ENCODE data around the gene ARRDC4.
"Not testable (repeated sequence)": the region's sequence is repeated elsewhere in the genome, so short reads cannot be mapped to it uniquely, and the experiment has no call there.

Gene ARRDC4

DNA sequence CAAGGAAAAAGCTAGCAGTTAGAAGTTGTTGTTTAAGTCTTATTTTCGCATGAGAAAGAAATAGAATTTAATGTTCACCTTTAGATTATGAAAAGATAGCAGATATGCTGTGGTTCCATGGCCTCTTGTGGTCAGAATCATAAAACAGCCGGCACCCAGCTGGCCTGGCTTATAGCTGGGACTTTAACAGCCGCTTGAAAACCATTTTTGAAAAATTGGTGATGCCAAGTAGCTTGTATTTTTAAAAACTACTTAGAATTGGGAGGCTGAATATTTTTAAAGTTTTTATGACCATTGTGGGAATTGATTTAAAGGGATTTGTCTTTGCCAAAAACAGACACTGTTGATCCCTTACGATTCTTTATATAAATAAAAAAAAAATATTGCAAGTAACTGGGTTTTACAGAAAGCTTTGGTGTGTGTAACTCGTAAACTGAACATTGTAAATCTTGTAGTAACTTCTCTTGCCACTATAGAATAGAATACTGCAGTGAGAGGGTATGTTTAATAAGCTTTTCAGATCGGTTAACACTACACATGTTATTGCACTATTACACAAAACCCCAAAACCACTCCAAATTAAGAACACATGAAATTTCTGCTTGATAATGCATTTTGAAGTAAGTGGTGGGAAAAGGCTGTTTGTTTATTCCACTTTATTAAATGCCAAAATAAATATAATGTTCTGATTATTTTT is 6.6 kb downstream of the ARRDC4 start:
- no peak for DNase-seq

DNA sequence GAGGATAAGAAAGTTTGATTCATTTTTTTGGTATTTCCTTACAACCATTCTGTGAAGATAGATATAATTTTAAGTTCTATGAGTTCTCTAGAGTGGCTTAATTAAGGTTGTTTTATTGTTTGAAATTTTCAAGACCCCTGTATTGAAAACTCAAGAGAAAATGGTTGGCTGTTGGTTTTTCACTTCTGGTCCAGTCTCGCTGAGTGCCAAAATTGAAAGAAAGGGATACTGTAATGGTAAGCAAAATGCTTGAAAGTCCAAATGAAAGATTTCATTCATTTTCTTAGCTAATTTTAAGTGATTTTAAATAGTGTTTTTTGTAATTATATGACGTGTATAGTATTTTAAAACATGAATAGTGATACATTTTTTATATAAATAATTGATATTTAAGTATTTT is 7.4 kb downstream of the ARRDC4 start:
- no peak for DNase-seq

DNA sequence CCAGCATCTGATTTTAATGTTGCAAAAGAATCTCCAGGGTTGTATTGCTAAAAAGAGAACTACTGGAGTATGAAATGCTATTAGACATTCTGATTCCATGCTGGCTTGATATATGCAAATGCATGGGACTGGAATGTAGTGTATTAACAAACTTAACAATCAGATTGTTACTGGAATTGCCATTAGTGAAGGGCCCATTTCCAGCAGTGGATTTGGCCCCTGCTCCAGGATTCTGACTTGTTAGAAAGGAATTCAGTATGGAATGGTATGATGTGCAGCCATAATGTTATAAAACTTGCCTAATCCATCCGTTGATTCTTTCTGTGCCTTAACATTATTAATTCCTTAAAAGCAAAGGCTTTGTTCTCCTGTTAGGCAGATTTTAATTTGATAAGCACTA is 7.9 kb downstream of the ARRDC4 start:
- DNase-seq: no peak

DNA sequence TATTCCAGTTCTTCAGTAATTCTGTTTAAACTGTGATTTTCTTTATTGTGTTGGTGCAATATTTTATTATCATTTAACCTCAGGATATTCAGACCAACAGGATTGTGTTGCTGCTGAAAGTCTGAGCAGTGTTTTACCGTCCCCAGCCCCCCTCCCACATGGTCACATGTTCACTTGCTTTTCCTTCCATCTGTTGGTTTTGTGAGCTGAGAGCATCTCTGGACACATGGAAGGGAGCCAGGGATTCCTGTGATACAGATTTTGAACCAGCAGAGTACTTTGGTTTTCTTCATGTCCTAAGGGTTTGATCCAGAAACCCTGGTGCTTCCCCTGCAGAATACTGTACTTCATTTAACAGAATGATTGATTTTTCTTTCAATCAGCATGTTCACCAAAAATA is 11.9 kb downstream of the ARRDC4 start:
- no peak for DNase-seq

DNA sequence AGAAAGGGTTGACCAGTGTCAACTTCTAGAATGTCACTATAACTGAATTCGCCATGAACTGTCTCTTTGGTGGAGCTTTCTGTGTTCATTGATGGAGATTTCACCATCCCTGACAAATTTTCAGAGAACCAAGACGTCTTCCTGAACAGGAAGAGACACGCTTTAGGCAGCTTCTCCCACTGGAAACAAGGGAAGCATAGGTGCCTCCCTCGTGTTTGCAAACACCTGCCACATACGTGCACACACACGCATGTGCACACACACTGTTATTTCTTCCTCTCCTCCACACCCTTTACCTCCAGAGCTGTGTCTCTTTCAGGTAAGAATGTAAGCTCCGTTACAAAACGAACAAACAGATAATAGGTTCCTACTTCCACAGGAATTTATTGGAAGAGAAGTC is 15.6 kb downstream of the ARRDC4 start:
- DNase-seq: no peak

DNA sequence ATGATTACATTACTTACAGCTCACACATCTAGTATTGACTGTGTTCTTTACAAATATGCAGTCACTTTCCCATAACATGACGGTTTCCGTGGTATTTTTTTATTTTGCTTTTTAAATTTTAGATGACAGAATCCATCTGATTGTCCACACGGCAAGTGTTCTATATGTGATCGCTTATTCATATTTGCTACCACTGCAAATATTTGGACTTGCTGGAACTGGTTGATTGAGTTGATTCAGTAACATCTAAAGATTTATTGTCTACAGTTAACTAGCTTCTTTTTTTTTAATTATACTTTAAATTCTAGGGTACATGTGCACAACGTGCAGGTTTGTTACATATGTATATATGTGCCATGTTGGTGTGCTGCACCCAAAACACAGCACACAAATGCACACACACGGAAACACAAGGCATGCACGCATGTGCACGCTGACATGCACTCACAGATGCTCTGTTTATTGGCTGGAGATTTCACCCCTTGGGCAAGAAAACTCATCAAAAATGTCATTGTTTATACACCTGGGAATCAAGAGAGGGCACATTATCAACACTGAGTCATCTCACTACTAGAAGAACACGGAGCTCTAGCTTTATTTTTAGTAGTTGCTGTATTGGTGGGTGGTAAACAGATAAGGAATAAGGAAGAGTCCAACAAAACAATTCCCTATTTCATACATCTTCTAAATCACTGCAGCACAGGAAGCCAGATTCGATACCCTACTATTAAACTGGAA is 16.4 kb downstream of the ARRDC4 start:
- DNase-seq: no peak

DNA sequence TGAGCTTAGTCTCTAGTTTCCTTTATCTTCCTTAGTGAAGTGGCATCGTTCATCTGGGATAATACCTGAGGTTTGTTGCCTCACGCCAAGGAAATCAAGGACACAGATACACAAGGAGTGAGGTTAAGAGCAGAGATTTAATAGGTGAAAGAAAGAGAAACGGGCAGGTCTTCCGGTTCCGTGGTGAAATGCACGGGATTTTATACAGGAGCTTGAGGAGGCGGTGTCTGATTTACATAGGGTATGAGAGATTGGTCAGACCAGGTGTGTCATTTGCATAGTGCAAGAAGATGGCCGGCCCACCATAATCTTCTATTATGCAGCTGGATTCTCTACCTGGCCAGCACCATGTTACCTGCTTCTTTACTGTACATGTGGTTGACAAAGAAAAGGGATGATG is 17.2 kb downstream of the ARRDC4 start:
- DNase-seq: no peak

DNA sequence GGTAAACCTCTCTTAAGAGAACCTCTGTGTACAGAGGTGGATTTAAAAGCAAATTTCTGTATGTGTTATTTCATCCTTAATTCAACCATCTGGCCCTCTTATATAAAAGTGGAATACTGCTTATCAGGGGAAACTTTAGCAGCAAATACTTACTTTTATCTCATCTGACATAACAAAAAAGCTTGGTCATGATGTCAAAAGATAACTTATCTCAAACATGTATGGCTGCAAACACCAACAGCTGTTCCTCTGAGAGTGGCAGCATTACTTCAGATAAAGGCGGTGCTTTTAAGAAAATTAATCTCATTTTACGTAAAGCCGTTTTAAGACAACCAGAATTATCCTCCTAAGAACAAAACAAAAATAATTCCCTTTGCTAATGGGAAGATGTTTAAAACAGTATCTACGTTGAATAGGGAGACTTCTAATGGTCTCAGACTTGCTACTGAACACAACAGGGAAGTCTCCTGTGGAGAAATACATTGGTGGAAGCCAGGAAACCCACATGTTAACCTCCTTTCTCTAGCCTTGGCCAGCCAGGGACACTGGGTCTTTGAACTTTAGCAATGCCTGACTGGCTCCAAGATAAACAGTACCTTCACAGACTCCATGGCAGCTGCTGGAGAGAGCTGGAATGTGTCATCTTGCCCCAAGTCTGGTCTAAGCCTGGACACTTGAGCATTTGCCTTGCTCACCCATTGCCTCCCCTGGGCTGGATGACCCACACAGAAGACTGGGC is 18.1 kb downstream of the ARRDC4 start:
- DNase-seq: no peak

DNA sequence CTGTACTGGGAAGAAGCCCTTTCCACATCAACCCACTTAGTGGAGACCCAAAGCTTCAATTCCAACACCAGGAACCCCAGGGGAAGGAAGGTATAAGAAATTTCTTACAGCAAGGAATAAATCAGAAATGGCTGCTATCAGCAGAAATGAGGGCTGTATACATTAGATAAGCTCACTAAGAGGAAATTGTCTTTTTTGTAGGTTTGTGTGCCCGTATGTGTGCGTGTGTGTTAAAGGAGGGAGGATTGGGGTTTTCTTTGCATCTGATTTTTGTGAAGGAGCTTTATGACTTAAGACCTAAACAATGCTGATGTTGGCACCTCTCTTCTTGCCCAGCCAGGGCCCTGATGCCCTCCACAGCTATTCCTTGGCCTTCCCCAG is 18.6 kb downstream of the ARRDC4 start:
- no peak for DNase-seq

DNA sequence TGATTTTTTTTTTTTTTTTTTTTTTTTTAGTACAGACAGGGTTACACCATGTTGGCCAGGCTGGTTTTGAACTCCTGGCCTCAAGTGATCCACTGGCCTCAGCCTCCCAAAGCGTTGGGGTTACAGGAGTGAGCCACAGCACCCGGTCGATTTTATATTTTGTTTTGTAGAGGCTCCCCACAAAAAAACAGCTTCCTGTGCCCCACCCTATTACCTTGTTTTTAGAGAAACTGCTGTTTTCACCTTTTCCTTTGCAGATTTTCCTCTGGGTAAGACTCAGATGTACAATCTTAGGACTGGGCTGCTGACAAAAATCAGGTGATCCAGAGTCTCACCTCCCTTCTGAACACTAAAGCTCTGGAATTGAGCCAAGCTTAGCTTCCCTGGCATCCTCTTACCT is 20.6 kb downstream of the ARRDC4 start:
- DNase-seq: no peak

DNA sequence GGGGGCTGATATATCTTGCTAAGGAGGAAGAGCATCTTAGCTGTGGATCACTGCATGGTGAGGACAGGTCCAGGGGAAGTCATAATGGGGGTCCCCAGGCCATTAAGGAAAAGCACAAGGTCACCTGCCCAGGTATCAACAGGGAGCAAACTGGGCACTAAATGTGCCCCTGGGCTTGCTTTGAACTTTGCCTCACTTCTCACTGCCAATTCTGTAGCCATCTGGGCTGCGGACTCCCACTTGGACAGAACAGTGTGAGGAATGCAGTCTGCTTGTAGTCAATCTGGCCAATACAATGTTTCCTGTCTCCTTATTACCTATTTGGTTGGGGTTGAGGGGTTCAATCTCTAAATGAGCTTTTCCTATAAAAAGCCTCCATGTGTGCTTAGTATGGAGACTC is 21.3 kb downstream of the ARRDC4 start:
- no peak for DNase-seq

DNA sequence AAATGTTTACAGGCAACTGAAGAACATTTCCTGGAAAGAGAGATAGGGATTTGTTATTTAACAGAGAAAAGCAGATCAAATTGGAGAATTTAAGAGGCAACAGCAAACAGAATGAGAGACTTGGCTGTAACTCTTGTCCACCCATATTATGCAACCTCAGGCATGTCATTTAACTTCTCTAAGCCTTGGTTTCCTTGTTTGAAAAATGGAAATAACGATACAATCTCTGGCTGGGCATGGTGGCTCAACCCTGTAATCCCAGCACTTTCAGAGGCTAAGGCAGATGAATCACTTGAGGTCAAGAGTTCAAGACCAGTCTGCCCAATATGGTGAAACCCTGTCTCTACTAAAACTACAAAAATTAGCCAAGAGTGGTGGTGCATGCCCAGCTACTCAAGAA is 23.7 kb downstream of the ARRDC4 start:
- no peak for DNase-seq

DNA sequence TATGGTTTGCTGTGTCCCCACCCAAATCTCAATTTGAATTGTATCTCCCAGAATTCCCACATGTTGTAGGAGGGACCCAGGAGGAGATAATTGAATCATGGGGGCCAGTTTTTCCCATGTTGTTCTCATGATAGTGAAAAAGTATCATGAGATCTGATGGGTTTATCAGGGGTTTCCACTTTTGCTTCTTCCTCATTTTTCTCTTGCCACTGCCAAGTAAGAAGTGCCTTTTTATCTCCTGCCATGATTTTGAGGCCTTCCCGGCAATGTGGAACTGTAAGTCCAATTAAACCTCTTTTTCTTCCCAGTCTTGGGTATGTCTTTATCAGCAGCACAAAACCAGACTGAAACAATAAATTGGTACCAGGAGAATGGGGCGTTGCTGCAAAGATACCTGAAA is 25.5 kb downstream of the ARRDC4 start:
- DNase-seq: not testable (repeated sequence)

DNA sequence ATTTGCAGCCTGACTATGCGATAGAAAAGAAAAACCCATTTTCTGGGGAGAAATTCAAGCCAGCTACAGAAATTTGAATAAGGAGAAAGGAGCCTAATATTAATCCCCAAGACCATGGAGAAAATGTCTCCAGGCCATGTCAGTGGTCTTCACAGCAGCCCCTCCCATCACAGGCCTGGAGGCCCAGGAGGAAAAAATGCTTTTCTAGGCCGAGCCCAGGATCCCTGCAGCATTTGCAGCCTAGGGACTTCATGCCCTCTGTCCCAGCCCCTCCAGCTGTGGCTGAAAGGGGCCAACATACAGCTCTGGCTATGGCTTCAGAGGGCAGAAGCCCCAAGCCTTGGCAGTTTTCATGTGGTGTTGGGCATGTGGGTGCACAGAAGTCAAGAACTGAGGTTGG is 26.3 kb downstream of the ARRDC4 start:
- DNase-seq: no peak

DNA sequence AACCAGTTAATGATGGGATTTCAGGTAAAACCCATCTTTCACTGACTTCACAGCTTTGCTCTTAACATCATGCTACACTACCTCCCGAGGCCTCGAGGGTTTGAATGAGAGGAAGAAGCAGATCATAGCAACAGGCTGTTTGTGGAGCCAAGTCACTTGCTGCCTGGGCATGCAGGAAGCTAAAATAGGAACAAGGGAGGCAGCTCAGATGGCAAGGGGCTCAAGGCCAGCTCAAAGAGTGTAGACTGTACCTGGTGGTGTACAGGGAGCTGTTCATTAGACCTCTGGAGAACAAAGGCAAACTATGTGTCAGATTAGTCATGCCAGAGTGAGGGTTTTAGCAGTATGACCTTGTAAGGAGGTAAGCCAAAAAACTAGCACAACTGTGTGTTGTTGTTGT is 28.8 kb downstream of the ARRDC4 start:
- no peak for DNase-seq

DNA sequence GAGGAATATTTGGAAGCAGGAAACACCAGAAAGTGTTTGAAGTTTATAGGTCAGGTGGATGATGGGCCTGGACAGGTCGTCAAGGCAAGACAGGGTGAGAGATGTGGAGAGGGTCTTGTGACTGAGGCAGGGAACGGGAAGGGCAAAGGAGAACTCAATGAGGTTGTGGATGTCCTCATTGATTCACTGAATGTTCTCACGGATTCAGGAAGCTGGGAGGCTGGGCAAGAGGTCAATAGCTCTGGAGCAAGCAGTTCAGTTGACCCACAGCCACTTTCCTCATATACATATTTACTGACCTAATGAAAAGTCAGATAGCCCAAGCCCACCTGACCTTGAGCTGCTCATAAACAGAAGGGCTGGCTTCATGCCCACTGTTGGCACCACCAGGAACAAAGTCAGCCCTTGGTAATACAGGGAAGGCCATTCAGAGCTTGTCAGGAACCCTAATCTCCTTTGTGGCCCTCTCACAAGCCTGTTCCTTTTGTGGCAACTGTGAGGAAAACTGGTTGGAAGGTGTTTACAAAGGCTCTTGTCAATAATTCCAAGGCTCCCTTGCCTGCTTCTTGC is 31.6 kb downstream of the ARRDC4 start:
- no peak for DNase-seq

DNA sequence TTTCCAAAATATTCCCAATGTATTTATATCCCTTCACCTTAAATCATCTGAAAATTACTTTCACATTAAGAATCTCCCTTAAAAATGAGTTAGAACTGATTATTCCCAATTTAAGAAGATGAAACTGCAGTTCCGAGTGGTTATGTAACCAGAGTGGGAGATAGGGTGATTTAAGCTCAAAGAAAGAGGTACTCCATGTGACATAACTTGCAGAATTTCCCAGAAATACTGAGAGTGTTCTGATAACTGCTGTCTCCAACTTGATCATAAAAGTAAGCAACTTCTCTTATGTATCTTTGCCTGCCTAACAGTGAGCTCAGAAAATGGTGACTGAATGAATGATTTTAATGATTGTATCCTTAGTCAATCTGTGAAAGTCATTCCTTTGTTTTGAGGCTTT is 32.3 kb downstream of the ARRDC4 start:
- no peak for DNase-seq

DNA sequence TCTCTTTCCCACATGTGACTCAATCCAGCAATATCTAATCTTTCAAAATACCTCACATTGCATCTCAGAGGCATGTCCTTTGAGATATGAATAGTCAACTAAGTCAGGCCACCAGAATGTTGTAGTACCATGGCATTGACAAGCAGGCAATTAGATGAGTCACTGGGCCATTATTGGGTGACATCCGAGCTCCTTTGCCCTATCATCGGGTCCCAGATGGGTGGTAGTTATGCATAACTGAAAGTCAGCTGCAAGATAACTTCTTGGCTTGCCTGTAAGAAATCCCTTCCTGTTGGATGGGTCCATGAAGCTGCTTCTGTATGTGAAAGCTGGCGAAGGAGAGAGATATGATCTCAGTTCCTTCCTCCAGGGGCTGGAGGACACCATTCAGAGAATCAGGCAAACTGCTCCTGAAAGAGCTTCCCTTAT is 32.8 kb downstream of the ARRDC4 start:
- no peak for DNase-seq

DNA sequence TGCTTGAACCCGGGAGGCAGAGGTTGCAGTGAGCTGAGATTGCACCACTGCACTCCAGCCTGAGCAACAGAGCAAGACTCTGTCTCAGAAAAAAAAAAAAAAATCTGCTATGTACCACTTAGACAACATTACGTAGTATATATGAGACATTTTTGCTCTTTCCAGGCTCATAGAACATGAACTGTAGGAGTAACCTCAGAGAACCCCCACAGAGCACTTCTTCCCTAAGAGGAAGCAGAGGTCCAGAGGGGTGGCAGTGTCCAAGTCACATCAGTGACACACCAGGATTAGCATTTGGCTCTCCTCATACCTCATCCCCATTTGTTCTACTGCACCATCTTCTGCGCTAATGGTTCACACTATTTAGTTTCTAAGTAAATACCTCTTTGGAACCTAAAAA is 33.7 kb downstream of the ARRDC4 start:
- no peak for DNase-seq

DNA sequence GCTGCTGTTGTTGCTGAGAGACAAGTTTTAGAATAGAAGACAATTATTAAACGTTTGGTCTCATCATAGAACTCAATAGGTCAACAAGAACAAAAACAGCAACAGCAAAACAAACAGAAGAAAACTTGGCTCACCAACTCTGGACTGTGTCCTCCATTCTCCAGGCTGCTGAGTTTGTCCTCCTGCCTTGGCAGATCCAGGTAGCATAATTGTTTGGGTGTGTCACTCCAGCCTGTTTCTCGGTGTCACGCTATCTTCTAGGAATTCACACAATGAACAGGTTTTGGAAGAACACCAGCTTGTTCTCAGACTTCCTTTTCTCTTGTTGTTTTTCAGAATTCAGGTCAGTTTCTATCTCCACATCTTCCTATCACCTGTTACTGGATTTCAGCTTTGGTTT is 34.7 kb downstream of the ARRDC4 start:
- DNase-seq: no peak

DNA sequence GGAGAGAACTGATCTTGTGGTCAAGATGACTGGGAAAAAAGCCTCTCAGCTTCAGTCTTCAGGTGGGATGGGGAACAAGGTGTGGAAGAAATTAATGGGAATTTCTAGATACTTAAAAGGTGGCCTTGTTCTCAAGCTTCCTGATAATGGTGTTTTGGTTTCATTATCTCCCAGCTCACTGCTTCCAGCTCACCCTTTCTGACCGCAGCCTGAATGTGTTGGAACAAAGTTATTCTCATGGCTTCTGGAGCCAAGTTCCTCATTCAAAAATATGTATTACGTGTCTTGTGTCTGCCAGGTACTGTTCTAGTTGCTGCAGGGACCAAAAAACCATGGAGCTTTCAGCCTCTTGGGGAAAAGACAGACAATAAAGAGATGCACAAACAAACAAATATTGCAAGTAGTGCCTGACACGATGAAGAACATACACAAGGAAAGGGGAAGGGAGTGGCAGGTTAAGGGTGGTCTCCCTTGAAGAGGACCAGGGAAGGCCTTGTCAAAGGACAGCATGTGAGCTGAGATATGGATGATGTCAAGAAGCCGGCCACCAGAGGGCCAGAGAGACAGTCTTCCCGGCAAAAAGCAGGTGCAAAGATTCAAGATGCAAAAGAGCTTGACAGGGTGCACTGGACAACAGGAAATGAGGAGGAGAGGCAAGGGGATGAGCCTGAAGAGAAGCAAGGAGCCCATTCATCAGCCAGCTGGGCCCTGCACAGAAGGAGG is 35.5 kb downstream of the ARRDC4 start:
- DNase-seq: peak; percentile 7

DNA sequence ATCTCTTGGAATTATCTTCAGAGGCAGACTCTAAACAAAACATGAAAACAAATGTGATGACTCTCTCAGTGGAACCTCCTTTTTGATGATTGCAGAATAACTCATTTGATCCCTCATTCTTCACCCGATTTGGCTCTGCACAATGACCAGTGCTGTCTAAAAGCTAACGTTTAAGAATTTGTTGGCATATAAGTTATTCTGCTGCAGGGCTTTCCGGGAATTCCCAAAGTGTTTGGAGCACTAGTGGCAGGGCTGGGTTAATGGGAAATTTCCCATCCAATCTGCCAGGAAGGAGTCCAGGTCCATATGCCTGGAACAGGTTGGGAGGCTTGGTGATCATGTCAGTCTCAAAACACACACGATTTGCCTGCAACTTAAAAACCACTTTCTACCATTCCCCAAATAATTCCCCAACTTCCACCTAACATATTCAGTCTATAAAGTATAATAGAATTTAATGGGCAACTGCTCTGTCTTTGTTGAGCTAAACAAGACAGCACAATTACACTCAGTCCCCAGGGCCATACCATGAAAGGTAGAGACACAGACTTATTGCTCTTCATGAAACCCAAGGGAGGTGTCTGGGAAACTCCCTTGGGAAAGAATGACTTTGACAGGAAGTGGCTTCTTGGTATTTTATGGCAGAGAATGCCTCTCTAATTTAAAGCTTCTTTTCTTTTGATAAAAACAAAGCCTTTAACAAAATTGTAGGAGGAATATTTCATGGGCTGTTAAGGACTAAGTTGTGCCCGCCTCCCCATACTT is 38.0 kb downstream of the ARRDC4 start:
- DNase-seq: no peak

All from KG1 (cell line).